Measurements from ENCODE around the gene ZNF587. TPM values are rescaled to one million over a fixed set of nuclear protein-coding genes. Genes with fewer than 3 reads are reported as not detected.
A peak's percentile ranks its signal among the peaks of the same experiment; 100 is the strongest.

Gene ZNF587
- polyA plus RNA-seq (2012; ENCODE audit: insufficient read length, low read depth), result 3.0 TPM

DNA sequence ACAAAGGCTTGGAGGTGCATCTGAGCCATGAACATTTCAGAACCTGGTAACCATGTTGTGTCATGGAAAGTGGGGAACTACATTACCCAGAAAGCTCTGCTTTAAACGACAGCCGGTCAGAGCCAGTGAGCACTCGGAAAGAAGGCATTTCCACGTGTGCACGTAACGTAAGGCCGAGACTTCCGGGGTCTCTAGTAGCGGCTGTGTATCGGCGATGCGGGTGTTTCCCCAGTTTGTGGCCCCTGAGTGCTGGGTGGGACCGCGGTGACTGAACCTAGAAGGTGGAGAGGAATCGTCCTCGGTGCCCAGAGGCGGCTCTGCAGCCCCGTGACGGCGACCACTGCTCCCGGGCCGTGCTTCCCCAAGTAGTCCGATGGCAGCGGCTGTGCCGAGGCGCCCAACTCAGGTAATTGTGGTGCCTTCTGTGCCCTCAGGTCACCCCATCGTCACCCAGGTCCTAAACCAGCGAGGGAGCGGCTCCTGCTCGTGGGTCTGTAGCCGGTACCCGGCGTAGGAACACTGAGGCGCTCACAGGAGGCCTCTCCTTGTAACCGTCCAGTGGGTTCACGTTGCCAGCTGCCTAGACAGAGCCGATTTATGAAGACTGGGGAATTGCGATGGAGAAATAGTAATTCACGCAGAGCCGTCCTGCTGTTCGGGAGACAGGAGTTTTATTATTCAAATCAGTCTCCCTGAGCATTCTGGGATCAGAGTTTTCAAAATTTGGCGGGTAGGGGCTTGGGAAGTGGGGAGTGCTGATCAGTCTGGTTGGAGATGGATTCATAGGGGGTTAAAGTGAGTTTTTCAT, at the start of gene ZNF587:
Gene ZNF587 (plus strand): TSS at position 194 of the 808 bp plus-strand sequence. CDS start 180 bp downstream, at position 374.
- TF ChIP-seq POLR2AphosphoS5 (IDR thresholded peaks at IDR 0.05; ENCODE audit: low read depth, low read length), result peak; percentile 66

GRCh38 chr19:57800696-57801095, 49.0 kb upstream of the ZNF587 start:
- TF ChIP-seq TAF1 (IDR thresholded peaks at IDR 0.05; ENCODE audit: borderline replicate concordance, insufficient read depth, low read length), result no peak
- TF ChIP-seq REST (IDR thresholded peaks at IDR 0.05; ENCODE audit: insufficient read depth in 1 of 2, low read depth in 2 of 2, low read length in 2 of 2), result no peak
- no peak for TF ChIP-seq SIN3A (IDR thresholded peaks at IDR 0.05; ENCODE audit: borderline replicate concordance, insufficient read depth, low read length)
- no peak for TF ChIP-seq POLR2AphosphoS5 (IDR thresholded peaks at IDR 0.05; ENCODE audit: low read depth, low read length)
- TF ChIP-seq FOXP2 (optimal IDR thresholded peaks at IDR 0.05; ENCODE audit: borderline replicate concordance, extremely low read depth, extremely low read length, insufficient read depth), result no peak

GRCh38 chr19:57802269-57802668, 47.4 kb upstream of the ZNF587 start:
- TF ChIP-seq FOXP2 (optimal IDR thresholded peaks at IDR 0.05; ENCODE audit: borderline replicate concordance, extremely low read depth, extremely low read length, insufficient read depth), result no peak
- no peak for TF ChIP-seq TAF1 (IDR thresholded peaks at IDR 0.05; ENCODE audit: borderline replicate concordance, insufficient read depth, low read length)

GRCh38 chr19:57803265-57803593, 46.4 kb upstream of the ZNF587 start:
- TF ChIP-seq FOXP2 (optimal IDR thresholded peaks at IDR 0.05; ENCODE audit: borderline replicate concordance, extremely low read depth, extremely low read length, insufficient read depth), result no peak
- TF ChIP-seq SIN3A (IDR thresholded peaks at IDR 0.05; ENCODE audit: borderline replicate concordance, insufficient read depth, low read length), result no peak
- no peak for TF ChIP-seq TAF1 (IDR thresholded peaks at IDR 0.05; ENCODE audit: borderline replicate concordance, insufficient read depth, low read length)
- TF ChIP-seq POLR2AphosphoS5 (IDR thresholded peaks at IDR 0.05; ENCODE audit: low read depth, low read length), result no peak
- TF ChIP-seq REST (IDR thresholded peaks at IDR 0.05; ENCODE audit: insufficient read depth in 1 of 2, low read depth in 2 of 2, low read length in 2 of 2), result no peak

DNA sequence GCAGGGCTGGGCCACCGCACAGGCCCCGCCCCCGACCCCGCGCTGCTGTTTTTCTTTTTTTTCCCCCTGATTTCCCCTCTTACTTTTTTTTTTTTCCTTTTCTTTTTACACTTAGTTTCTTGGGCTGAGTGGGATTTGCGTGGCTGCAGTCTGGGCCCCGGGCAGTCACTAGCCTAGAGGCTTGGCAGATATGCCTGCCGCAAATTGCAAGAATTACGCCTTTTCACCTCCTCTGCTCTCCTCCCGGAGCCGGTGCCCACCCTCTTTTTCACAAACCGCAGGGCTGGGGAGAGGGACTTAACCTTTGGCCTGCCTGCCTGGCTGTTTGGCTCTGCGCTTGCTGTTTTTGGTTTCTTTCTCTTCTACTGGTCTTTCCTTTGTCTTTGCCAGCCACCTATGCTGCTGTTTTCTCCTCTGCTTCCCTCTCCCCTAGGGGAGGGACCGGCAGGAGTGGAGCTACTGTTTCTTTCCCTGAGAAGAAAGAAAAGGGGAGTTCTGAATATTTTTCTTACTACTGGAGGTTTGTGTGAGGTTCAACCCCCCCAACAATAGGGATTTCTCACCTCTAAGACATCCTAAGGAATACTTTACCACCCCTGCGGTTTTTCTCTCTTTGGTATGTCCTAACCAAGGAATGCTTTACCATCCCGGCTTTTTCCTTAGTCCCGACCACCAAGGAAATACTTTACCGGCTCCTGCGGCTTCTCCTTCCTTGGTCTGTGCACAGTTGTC, 45.9 kb upstream of the ZNF587 start:
- TF ChIP-seq TAF1 (IDR thresholded peaks at IDR 0.05; ENCODE audit: borderline replicate concordance, insufficient read depth, low read length) (no peak), FOXP2 (optimal IDR thresholded peaks at IDR 0.05; ENCODE audit: borderline replicate concordance, extremely low read depth, extremely low read length, insufficient read depth) (no peak)

DNA sequence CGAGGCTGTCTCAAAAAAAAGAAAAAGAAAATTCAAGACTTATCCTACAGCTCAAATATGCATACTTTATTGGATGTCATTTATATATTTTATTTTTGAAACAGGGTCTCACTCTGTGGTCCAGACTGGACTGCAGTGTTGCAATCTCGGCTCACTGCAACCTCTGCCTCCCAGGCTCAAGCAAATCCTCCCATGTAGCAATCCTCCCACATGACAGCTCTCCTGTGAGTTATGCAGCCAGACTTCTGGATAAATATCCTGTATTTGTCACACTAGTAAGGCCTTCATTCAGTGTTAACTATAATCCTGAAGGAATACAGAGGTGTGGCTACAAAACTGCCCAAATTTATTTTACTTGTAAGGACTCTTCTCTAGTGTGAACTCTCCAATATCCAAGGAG, 42.1 kb upstream of the ZNF587 start:
- TF ChIP-seq SIN3A (IDR thresholded peaks at IDR 0.05; ENCODE audit: borderline replicate concordance, insufficient read depth, low read length) (no peak; the same call in 1 of the 2 replicates), POLR2AphosphoS5 (IDR thresholded peaks at IDR 0.05; ENCODE audit: low read depth, low read length) (no peak), FOXP2 (optimal IDR thresholded peaks at IDR 0.05; ENCODE audit: borderline replicate concordance, extremely low read depth, extremely low read length, insufficient read depth) (no peak), TAF1 (IDR thresholded peaks at IDR 0.05; ENCODE audit: borderline replicate concordance, insufficient read depth, low read length) (no peak), REST (IDR thresholded peaks at IDR 0.05; ENCODE audit: insufficient read depth in 1 of 2, low read depth in 2 of 2, low read length in 2 of 2) (no peak)
